BLaER1 (cell line): ENCODE measurements around the gene RPL12.

Experiments used
- H3K27ac ChIP-seq: shearing (Covaris generic); formaldehyde crosslinking; 2 replicates; pipeline ENCODE4 v1.8.1; 2022
- H3K27me3 ChIP-seq: shearing (Covaris generic); formaldehyde crosslinking; 2 replicates; pipeline ENCODE4 v1.8.1; 2022
- H3K36me3 ChIP-seq: shearing (Covaris generic); formaldehyde crosslinking; 2 replicates; pipeline ENCODE4 v1.8.1; 2022
- H3K4me1 ChIP-seq: shearing (Covaris generic); formaldehyde crosslinking; 2 replicates; pipeline ENCODE4 v1.8.1; 2022
- H3K4me2 ChIP-seq: shearing (Covaris generic); formaldehyde crosslinking; 2 replicates; pipeline ENCODE4 v1.8.1; 2022
- H3K4me3 ChIP-seq: shearing (Covaris generic); formaldehyde crosslinking; 2 replicates; pipeline ENCODE4 v1.8.1; 2022
- H3K9ac ChIP-seq: shearing (Covaris generic); formaldehyde crosslinking; 2 replicates; pipeline ENCODE4 v1.8.1; 2022
- H3K9me3 ChIP-seq: shearing (Covaris generic); formaldehyde crosslinking; 2 replicates; pipeline ENCODE4 v1.8.1; 2022
- H4K20me1 ChIP-seq: shearing (Covaris generic); formaldehyde crosslinking; 2 replicates; pipeline ENCODE4 v1.8.1; 2022
- Cebpa-rat ChIP-seq: shearing (Covaris generic); IDR thresholded peaks from 2 replicates; pipeline ENCODE4 v1.8.1; 2022

RPL12 gene

GRCh38 chr9:127444921-127445850 lies 6.0 kb downstream of the RPL12 start:
- Histone ChIP-seq H3K4me3 (no peak overlapping the region), H3K4me2 (no peak overlapping the region), H3K9me3 (peaks cover 26% of the 10 kb centered on the region), H3K27ac (no peak overlapping the region), H3K9ac (no peak overlapping the region), H4K20me1 (peaks cover 64% of the 10 kb centered on the region), H3K4me1 (peaks cover 40% of the 10 kb centered on the region), H3K36me3 (peaks cover 97% of the 10 kb centered on the region), H3K27me3 (no peaks in the 10 kb centered on the region)
- no peak for TF ChIP-seq Cebpa-rat

GRCh38 chr9:127444283-127444920 lies 6.8 kb downstream of the RPL12 start:
- no peak for TF ChIP-seq Cebpa-rat
- Histone ChIP-seq H3K27me3 (no peaks in the 10 kb centered on the region), H4K20me1 (peaks cover 56% of the 10 kb centered on the region), H3K4me2 (peak overlapping the region; percentile 13), H3K4me3 (no peak overlapping the region), H3K27ac (no peak overlapping the region), H3K36me3 (peaks cover 97% of the 10 kb centered on the region), H3K4me1 (peaks cover 32% of the 10 kb centered on the region), H3K9ac (no peak overlapping the region), H3K9me3 (peaks cover 26% of the 10 kb centered on the region)

GRCh38 chr9:127438394-127438793 lies 12.8 kb downstream of the RPL12 start:
- TF ChIP-seq Cebpa-rat, result no peak
- H3K9me3 ChIP-seq, result no peaks in the 10 kb centered on the region
- H3K4me1 ChIP-seq, result 0 out of 2 replicates have a peak, but pooled peaks cover 4% of the 10 kb centered on the region
- no peaks in the 10 kb centered on the region for H3K27me3 ChIP-seq
- H3K27ac ChIP-seq, result no peak overlapping the region
- no peak overlapping the region for H3K9ac ChIP-seq
- no peak overlapping the region for H3K4me3 ChIP-seq
- H4K20me1 ChIP-seq, result peaks cover 24% of the 10 kb centered on the region
- H3K36me3 ChIP-seq, result peaks cover 100% of the 10 kb centered on the region
- H3K4me2 ChIP-seq, result no peak overlapping the region

GRCh38 chr9:127437497-127438264 lies 13.5 kb downstream of the RPL12 start:
- Histone ChIP-seq H3K27me3 (no peaks in the 10 kb centered on the region), H3K4me3 (no peak overlapping the region), H3K9ac (no peak overlapping the region), H3K9me3 (no peaks in the 10 kb centered on the region), H3K4me1 (no peaks in the 10 kb centered on the region), H4K20me1 (peaks cover 30% of the 10 kb centered on the region), H3K36me3 (peaks cover 100% of the 10 kb centered on the region), H3K27ac (no peak overlapping the region), H3K4me2 (no peak overlapping the region)
- TF ChIP-seq Cebpa-rat, result no peak

- Histone ChIP-seq H3K4me2 (no peak overlapping the region), H3K9me3 (no peaks in the 10 kb centered on the region), H3K9ac (no peak overlapping the region), H4K20me1 (peaks cover 71% of the 10 kb centered on the region), H3K27ac (no peak overlapping the region), H3K4me1 (peaks cover 16% of the 10 kb centered on the region), H3K4me3 (no peak overlapping the region), H3K36me3 (peaks cover 80% of the 10 kb centered on the region), H3K27me3 (no peaks in the 10 kb centered on the region)
- no peak for TF ChIP-seq Cebpa-rat
Measured at GRCh38 chr9:127430415-127430814, 20.8 kb downstream of the RPL12 start.

- no peak overlapping the region for H3K4me2 ChIP-seq
- H3K9ac ChIP-seq, result no peak overlapping the region
- H3K4me1 ChIP-seq, result peaks cover 24% of the 10 kb centered on the region
- peaks cover 59% of the 10 kb centered on the region for H3K36me3 ChIP-seq
- H3K9me3 ChIP-seq, result no peaks in the 10 kb centered on the region
- H3K27ac ChIP-seq, result no peak overlapping the region
- H4K20me1 ChIP-seq, result peaks cover 74% of the 10 kb centered on the region
- H3K27me3 ChIP-seq, result no peaks in the 10 kb centered on the region
- TF ChIP-seq Cebpa-rat, result no peak
- no peak overlapping the region for H3K4me3 ChIP-seq
Measured at GRCh38 chr9:127428348-127428747, 22.9 kb downstream of the RPL12 start.

GRCh38 chr9:127426756-127427155 lies 24.4 kb downstream of the RPL12 start:
- H3K4me3 ChIP-seq, result no peak overlapping the region
- H3K27me3 ChIP-seq, result no peaks in the 10 kb centered on the region
- TF ChIP-seq Cebpa-rat, result no peak
- H3K9ac ChIP-seq, result no peak overlapping the region
- peaks cover 47% of the 10 kb centered on the region for H3K36me3 ChIP-seq
- no peaks in the 10 kb centered on the region for H3K9me3 ChIP-seq
- H3K4me1 ChIP-seq, result peaks cover 39% of the 10 kb centered on the region
- H4K20me1 ChIP-seq, result peaks cover 69% of the 10 kb centered on the region
- no peak overlapping the region for H3K27ac ChIP-seq
- H3K4me2 ChIP-seq, result peak overlapping the region; percentile 97

GRCh38 chr9:127424676-127424999 lies 26.6 kb downstream of the RPL12 start:
- no peaks in the 10 kb centered on the region for H3K9me3 ChIP-seq
- H3K4me1 ChIP-seq, result peaks cover 39% of the 10 kb centered on the region
- no peak for TF ChIP-seq Cebpa-rat
- no peaks in the 10 kb centered on the region for H3K27me3 ChIP-seq
- H3K4me2 ChIP-seq, result peak overlapping the region; percentile 97
- H4K20me1 ChIP-seq, result peaks cover 50% of the 10 kb centered on the region
- peaks cover 26% of the 10 kb centered on the region for H3K36me3 ChIP-seq
- peak overlapping the region; percentile 90 for H3K9ac ChIP-seq
- peak overlapping the region; percentile 87 for H3K4me3 ChIP-seq
- peak overlapping the region; percentile 83 for H3K27ac ChIP-seq

- Histone ChIP-seq H3K27ac (peak within 1 kb of the TSS; percentile 83), H3K4me2 (peak within 1 kb of the TSS; percentile 97), H3K9ac (peak within 1 kb of the TSS; percentile 90), H3K27me3 (no peaks in the 10 kb centered on the region), H3K4me1 (peaks cover 39% of the 10 kb centered on the region), H3K36me3 (peaks cover 23% of the 10 kb centered on the region), H3K4me3 (peak within 1 kb of the TSS; percentile 87), H3K9me3 (no peaks in the 10 kb centered on the region), H4K20me1 (peaks cover 47% of the 10 kb centered on the region)
- TF ChIP-seq Cebpa-rat, result no peak
Measured at GRCh38 chr9:127423934-127424675, 27.1 kb downstream of the RPL12 start, which contains the start of gene ZNF79. ZNF79 (plus strand) TSS chr9:127424382; CDS start chr9:127424788, 406 bp downstream.
